ENCODE measurements around the gene KBTBD8. TPM values are rescaled to one million over a fixed set of nuclear protein-coding genes. Genes with fewer than 3 reads are reported as not detected.

KBTBD8 gene
- total and polyA plus RNA-seq, 12 donors: 0.06 to 11.9 (median 1.2) TPM

- no peak overlapping the region for H3K4me3 ChIP-seq
- no peak for DNase-seq
- 81 to 87% (median 83%) methylated on average over 3 of the region's 3 CpGs for WGBS, 4 donors
- intact Hi-C loops (cut with DNase I): no loop called here
- H3K4me1 ChIP-seq (replicated peaks in 1 of 2): no peaks in the 10 kb centered on the region
- H3K36me3 ChIP-seq (replicated peaks in 1 of 2): no peaks in the 10 kb centered on the region
- no peaks in the 10 kb centered on the region for H3K27me3 ChIP-seq
- TF ChIP-seq, protein P1, sequence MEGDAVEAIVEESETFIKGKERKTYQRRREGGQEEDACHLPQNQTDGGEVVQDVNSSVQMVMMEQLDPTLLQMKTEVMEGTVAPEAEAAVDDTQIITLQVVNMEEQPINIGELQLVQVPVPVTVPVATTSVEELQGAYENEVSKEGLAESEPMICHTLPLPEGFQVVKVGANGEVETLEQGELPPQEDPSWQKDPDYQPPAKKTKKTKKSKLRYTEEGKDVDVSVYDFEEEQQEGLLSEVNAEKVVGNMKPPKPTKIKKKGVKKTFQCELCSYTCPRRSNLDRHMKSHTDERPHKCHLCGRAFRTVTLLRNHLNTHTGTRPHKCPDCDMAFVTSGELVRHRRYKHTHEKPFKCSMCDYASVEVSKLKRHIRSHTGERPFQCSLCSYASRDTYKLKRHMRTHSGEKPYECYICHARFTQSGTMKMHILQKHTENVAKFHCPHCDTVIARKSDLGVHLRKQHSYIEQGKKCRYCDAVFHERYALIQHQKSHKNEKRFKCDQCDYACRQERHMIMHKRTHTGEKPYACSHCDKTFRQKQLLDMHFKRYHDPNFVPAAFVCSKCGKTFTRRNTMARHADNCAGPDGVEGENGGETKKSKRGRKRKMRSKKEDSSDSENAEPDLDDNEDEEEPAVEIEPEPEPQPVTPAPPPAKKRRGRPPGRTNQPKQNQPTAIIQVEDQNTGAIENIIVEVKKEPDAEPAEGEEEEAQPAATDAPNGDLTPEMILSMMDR (IDR thresholded peaks at IDR 0.05): no peak
- TF ChIP-seq POLR2A (IDR thresholded peaks at IDR 0.05): no peak
- no peak overlapping the region for H3K27ac ChIP-seq
- H3K9me3 ChIP-seq (replicated peaks in 1 of 3): no peaks in the 10 kb centered on the region
Observed at GRCh38 chr3:67009716-67010115, 11.6 kb downstream of the KBTBD8 start.

DNA sequence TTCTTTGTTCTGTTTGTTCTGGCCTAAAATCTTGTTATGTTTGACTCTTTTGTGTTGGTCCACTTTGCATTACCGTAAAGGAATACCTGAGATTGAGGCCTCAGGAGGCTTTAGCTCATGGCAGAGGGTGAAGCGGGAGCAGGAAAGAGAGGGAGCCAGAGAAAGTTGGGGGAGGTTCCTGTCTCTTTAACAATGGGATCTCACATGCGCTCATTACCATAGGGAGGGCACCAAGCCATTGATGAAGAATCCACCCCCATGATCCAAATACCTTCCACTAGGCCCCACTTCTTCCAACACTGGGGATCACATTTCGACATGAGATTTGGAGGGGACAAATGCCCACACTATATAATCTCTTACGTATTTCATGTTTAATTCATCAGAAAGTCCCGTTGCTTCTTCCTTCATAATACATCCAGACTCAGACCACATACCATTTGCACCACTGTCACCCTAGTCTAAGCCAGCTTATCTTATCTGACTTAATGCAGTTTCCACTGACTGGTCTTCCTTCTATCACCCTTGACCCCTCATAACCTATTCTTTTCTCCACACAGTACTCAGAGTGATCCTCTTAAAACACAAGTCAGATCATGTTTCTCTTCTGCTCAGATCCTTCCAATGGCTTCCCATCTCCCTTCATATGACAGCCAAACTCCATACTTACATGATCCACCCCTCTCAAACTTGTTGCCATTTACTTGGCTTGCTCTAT lies 13.5 kb downstream of the KBTBD8 start:
- TF ChIP-seq, protein P1 (IDR thresholded peaks at IDR 0.05): no peak
- no peak for TF ChIP-seq POLR2A (IDR thresholded peaks at IDR 0.05)
- Histone ChIP-seq H3K9me3 (replicated peaks in 1 of 3) (no peaks in the 10 kb centered on the region), H3K27ac (no peak overlapping the region), H3K27me3 (no peaks in the 10 kb centered on the region), H3K36me3 (replicated peaks in 1 of 2) (no peaks in the 10 kb centered on the region), H3K4me3 (no peak overlapping the region), H3K4me1 (replicated peaks in 1 of 2) (no peaks in the 10 kb centered on the region)
- DNase-seq: no peak
- intact Hi-C loops (cut with DNase I): no loop called here
- WGBS, 4 donors: 94 to 96% (median 96%) methylated on average over 6 of the region's 6 CpGs

DNA sequence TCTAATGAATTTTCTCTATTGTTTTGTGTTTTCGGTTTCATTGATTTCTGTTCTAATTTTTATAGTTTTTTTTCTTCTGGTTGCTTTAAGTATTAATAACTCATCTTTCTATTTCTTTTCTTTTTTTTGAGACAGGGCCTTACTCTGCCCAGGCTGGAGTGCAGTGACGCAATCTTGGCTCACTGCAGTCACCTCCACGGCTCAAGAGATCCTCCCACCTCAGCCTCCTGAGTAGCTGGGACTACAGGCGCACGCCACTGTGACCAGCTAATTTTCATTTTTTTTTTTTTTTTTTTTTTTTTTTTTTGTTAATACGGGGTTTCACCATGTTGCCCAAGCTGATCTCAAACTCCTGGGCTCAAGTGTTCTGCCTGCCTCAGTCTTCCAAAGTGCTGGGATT lies 14.5 kb downstream of the KBTBD8 start:
- Histone ChIP-seq H3K9me3 (replicated peaks in 1 of 3) (no peaks in the 10 kb centered on the region), H3K4me3 (no peak overlapping the region), H3K27ac (no peak overlapping the region), H3K4me1 (replicated peaks in 1 of 2) (no peaks in the 10 kb centered on the region), H3K27me3 (no peaks in the 10 kb centered on the region), H3K36me3 (replicated peaks in 1 of 2) (no peaks in the 10 kb centered on the region)
- 88 to 98% (median 95%) methylated on average over 6 of the region's 6 CpGs for WGBS, 4 donors
- no peak for DNase-seq
- TF ChIP-seq, protein P1 (IDR thresholded peaks at IDR 0.05): no peak
- TF ChIP-seq POLR2A (IDR thresholded peaks at IDR 0.05): no peak
- intact Hi-C loops (cut with DNase I): no loop called here

DNA sequence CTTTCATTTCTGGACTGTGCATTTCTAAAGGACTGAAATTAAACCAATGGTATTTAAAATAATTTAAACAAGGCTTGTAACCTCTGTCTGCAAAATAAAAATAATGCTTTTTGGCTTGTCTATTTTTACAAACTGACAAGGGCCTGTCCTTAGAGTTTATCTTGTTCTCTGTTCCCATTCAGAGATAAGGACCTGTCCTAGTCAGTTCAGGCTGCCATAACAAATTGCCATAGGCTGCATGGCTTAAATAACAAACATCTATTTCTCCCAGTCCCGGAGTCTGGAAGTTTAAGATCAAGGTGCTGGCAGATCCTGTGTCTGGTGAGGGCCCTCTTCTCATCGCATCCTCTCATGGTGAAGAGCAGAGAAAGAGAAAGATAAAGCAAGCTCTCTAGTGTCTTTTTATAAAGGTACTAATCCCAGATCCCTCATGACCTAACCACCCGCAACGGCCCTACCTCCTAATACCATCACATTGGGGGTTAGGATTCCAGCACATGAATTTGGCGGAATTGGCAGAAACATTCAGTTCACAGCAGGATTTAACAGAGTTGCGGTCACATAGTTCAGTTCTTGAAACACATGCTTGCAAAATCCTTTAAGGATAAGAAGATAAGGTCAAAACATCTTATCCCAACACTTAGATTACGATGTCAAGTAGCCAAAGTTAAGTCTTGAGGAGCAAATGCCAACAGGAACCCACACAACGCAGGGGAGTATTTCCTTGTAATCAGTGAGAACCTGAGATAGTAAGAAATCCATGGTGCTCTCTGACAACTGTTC lies 17.8 kb downstream of the KBTBD8 start:
- no peak overlapping the region for H3K27ac ChIP-seq
- intact Hi-C loops (cut with DNase I): no loop called here

More for the DNA sequence above, 17.8 kb downstream of the KBTBD8 start:
- 68 to 79% (median 79%) methylated on average over 8 of the region's 8 CpGs for WGBS, 4 donors
- Histone ChIP-seq H3K36me3 (replicated peaks in 1 of 2) (no peaks in the 10 kb centered on the region), H3K9me3 (replicated peaks in 1 of 3) (no peaks in the 10 kb centered on the region), H3K4me3 (no peak overlapping the region), H3K27me3 (no peaks in the 10 kb centered on the region), H3K4me1 (replicated peaks in 1 of 2) (peaks cover 0 to 4% of the 10 kb centered on the region in 2 donors)
- TF ChIP-seq, protein P1 (IDR thresholded peaks at IDR 0.05): no peak
- no peak for TF ChIP-seq POLR2A (IDR thresholded peaks at IDR 0.05)
- DNase-seq: no peak

All from adrenal gland (tissue), 12 donors.